Esophagus muscularis mucosa (tissue), 3 donors: ENCODE data around the gene NHLRC2.

Experiments
- POLR2A ChIP-seq: fragments of 450-650 bp; IDR thresholded peaks from one replicate; pipeline ENCODE4 v1.6.1; 2017; ENCODE audit warnings: antibody characterized with exemption, moderate library complexity, mild to moderate bottlenecking, low read depth
- POLR2AphosphoS5 ChIP-seq, 2 donors: sonication (generic); formaldehyde crosslinking; IDR thresholded peaks; one replicate each; pipeline ENCODE4 v1.6.1; 2017; ENCODE audit warnings: antibody characterized with exemption in 2 of 2
- TF ChIP-seq, protein P1 (sequence below), 3 experiments: fragments of 200-600 bp in 2 of 3; fragments of 450-650 bp in 1 of 3; sonication (generic) in 2 of 3; IDR thresholded peaks; one replicate each; pipeline ENCODE4 v1.5.1; 2017 to 2019; ENCODE audit warnings: antibody characterized with exemption in 3 of 3, mild to moderate bottlenecking in 2 of 3, moderate library complexity in 1 of 3

GRCh38 chr10:113950268-113950667 is 95.8 kb downstream of the NHLRC2 start:
- TF ChIP-seq, protein P1, sequence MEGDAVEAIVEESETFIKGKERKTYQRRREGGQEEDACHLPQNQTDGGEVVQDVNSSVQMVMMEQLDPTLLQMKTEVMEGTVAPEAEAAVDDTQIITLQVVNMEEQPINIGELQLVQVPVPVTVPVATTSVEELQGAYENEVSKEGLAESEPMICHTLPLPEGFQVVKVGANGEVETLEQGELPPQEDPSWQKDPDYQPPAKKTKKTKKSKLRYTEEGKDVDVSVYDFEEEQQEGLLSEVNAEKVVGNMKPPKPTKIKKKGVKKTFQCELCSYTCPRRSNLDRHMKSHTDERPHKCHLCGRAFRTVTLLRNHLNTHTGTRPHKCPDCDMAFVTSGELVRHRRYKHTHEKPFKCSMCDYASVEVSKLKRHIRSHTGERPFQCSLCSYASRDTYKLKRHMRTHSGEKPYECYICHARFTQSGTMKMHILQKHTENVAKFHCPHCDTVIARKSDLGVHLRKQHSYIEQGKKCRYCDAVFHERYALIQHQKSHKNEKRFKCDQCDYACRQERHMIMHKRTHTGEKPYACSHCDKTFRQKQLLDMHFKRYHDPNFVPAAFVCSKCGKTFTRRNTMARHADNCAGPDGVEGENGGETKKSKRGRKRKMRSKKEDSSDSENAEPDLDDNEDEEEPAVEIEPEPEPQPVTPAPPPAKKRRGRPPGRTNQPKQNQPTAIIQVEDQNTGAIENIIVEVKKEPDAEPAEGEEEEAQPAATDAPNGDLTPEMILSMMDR (IDR thresholded peaks at IDR 0.05): no peak
- TF ChIP-seq POLR2AphosphoS5 (IDR thresholded peaks at IDR 0.05) (no peak), POLR2A (no peak)
